Activated T-cell treated with anti-CD3 and anti-CD28 coated beads, Interleukin-2, amount 50 U/mL, for 24 hours (primary cell): ENCODE results near the gene MROH8.

Experiments used
- DNase-seq: peaks from one replicate; pipeline ENCODE4 v3.0.0-alpha.2; 2020
- H3K27ac Mint-ChIP-seq: 2 replicates; pipeline ENCODE4 v1.8.0; 2020; ENCODE audit warnings: mild to moderate bottlenecking, mixed read lengths
- H3K27me3 Mint-ChIP-seq: 2 replicates; pipeline ENCODE4 v1.8.0; 2020; ENCODE audit warnings: mixed read lengths
- H3K36me3 Mint-ChIP-seq: 2 replicates; pipeline ENCODE4 v1.8.0; 2020; ENCODE audit warnings: low read depth, mixed read lengths
- H3K4me1 Mint-ChIP-seq: 2 replicates; pipeline ENCODE4 v1.8.0; 2020; ENCODE audit warnings: low read depth, mixed read lengths
- H3K4me3 Mint-ChIP-seq: 2 replicates; pipeline ENCODE4 v1.8.0; 2020; ENCODE audit warnings: mild to moderate bottlenecking, moderate library complexity, mixed read lengths
- H3K9me3 Mint-ChIP-seq: 2 replicates; pipeline ENCODE4 v1.8.0; 2020; ENCODE audit warnings: mixed read lengths

The MROH8 gene

GRCh38 chr20:37178839-37179682, at the start of gene MROH8, which contains the start of gene RPN2:
Gene MROH8 (minus strand): TSS chr20:37179548.
Gene RPN2 (plus strand): TSS chr20:37179330. CDS start chr20:37179357, 27 bp downstream.
- no peaks in the 10 kb centered on the region for H3K9me3 Mint-ChIP-seq
- H3K27ac Mint-ChIP-seq: peak within 1 kb of the TSS; percentile 98
- no peaks in the 10 kb centered on the region for H3K27me3 Mint-ChIP-seq
- DNase-seq: peak; percentile 96
- peaks cover 53% of the 10 kb centered on the region for H3K36me3 Mint-ChIP-seq
- peak within 1 kb of the TSS; percentile 98 for H3K4me3 Mint-ChIP-seq
- peaks cover 41% of the 10 kb centered on the region for H3K4me1 Mint-ChIP-seq

GRCh38 chr20:37228656-37229055, 49.3 kb upstream of the MROH8 start:
- Mint-ChIP-seq H3K27me3 (no peaks in the 10 kb centered on the region), H3K27ac (no peak overlapping the region), H3K36me3 (peaks cover 100% of the 10 kb centered on the region), H3K9me3 (no peaks in the 10 kb centered on the region), H3K4me3 (no peak overlapping the region), H3K4me1 (no peaks in the 10 kb centered on the region)
- no peak for DNase-seq

- no peak for DNase-seq
These were observed 48.7 kb upstream of the MROH8 start for GRCh38 chr20:37228082-37228481.

DNA sequence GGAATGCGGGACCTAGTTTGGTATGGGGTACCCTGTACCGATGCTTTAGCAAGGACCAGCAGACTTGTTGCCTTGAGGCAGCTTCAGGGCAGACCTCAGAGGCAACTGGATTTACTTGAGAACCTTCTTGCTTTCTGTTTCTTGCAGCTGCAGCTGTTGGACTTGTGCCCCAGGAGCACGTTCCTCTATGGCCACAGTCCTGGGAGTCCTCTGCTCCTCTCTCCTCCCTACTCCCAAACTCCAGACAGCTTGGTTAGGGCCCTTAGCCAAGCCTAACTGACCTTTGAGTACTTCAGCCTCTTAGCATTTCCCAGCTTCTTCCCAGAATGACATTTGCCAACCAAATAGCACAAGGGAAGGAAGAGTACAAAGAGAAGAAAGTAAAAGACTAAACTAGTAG, 47.5 kb upstream of the MROH8 start:
- Mint-ChIP-seq H3K4me3 (no peak overlapping the region), H3K27ac (no peak overlapping the region), H3K4me1 (peaks cover 2% of the 10 kb centered on the region), H3K36me3 (peaks cover 100% of the 10 kb centered on the region), H3K27me3 (no peaks in the 10 kb centered on the region), H3K9me3 (no peaks in the 10 kb centered on the region)
- no peak for DNase-seq

More at GRCh38 chr20:37228082-37228481, 48.7 kb upstream of the MROH8 start:
- no peak overlapping the region for H3K27ac Mint-ChIP-seq
- H3K4me1 Mint-ChIP-seq: no peaks in the 10 kb centered on the region
- no peak overlapping the region for H3K4me3 Mint-ChIP-seq
- no peaks in the 10 kb centered on the region for H3K9me3 Mint-ChIP-seq
- peaks cover 100% of the 10 kb centered on the region for H3K36me3 Mint-ChIP-seq
- no peaks in the 10 kb centered on the region for H3K27me3 Mint-ChIP-seq

DNA sequence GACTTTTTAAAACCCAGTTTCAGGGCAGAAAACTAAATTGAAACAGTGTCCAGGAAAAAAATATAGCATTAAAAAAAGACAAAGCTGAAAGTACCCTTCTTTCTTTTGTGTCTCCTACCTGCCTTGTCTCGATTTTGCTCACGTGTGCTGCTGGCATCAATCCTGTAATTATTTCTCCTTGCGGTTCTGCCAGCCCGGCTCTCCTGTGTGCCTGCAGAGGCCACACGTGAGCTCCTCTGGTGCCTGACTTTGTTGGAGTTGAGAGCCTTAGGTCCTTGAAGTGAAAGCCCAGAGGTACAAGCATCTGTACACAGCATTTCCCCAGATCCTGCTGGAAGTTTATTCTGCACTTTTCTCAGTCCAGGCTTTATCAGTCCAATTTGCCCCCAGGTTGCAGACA, 45.8 kb upstream of the MROH8 start:
- H3K27ac Mint-ChIP-seq: no peak overlapping the region
- no peaks in the 10 kb centered on the region for H3K27me3 Mint-ChIP-seq
- H3K4me1 Mint-ChIP-seq: peaks cover 2% of the 10 kb centered on the region
- H3K36me3 Mint-ChIP-seq: peaks cover 98% of the 10 kb centered on the region
- H3K4me3 Mint-ChIP-seq: no peak overlapping the region
- no peak for DNase-seq
- no peaks in the 10 kb centered on the region for H3K9me3 Mint-ChIP-seq

DNA sequence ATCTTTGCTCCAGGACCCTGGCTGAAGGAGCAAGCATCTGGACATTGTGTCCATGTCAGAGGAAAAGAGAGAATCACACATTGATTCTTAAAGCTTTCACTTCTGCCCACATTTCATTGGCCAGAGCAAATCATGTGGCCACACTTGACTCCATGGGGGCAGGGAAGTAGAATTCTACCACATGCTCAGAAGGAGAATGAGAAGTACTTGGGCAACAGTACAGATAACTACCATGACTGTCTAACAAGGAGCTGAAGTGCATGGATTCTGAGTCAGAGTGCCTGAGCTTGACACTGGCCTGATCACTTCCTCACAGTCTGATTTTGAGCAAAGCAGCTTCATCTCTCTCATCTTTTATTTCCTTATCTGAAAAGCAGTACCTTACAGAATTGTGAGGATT, 43.7 kb upstream of the MROH8 start:
- Mint-ChIP-seq H3K36me3 (peaks cover 98% of the 10 kb centered on the region), H3K9me3 (no peaks in the 10 kb centered on the region), H3K27me3 (no peaks in the 10 kb centered on the region), H3K4me1 (peaks cover 3% of the 10 kb centered on the region), H3K4me3 (no peak overlapping the region), H3K27ac (peak overlapping the region; percentile 11)
- no peak for DNase-seq

DNA sequence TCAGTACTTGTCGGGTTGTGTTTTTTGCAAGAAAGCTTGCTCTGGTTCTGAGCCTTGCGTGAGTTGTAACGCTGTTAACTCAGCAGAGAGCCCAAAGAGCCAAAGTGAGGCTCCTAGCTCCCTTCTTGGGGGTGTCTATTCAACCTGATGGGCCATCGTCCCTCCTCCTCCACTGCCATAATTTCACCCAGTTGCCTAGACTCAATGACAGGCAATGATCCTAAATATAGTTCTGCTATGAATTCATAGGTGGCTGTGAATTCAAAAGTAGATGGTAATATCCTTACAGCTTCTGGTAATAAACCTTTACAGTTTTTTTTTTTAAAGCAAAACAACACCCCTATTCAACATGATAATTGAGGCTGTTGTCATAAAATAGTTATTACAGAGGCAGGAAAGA, 42.7 kb upstream of the MROH8 start:
- no peak overlapping the region for H3K4me3 Mint-ChIP-seq
- H3K36me3 Mint-ChIP-seq: peaks cover 97% of the 10 kb centered on the region
- no peaks in the 10 kb centered on the region for H3K9me3 Mint-ChIP-seq
- H3K27ac Mint-ChIP-seq: no peak overlapping the region
- H3K27me3 Mint-ChIP-seq: no peaks in the 10 kb centered on the region
- DNase-seq: no peak
- H3K4me1 Mint-ChIP-seq: peaks cover 3% of the 10 kb centered on the region

- peaks cover 95% of the 10 kb centered on the region for H3K36me3 Mint-ChIP-seq
- H3K4me3 Mint-ChIP-seq: no peak overlapping the region
- peaks cover 3% of the 10 kb centered on the region for H3K4me1 Mint-ChIP-seq
- no peak overlapping the region for H3K27ac Mint-ChIP-seq
- H3K9me3 Mint-ChIP-seq: no peaks in the 10 kb centered on the region
- H3K27me3 Mint-ChIP-seq: no peaks in the 10 kb centered on the region
- DNase-seq: no peak
These were observed 41.4 kb upstream of the MROH8 start for GRCh38 chr20:37220731-37221130.

DNA sequence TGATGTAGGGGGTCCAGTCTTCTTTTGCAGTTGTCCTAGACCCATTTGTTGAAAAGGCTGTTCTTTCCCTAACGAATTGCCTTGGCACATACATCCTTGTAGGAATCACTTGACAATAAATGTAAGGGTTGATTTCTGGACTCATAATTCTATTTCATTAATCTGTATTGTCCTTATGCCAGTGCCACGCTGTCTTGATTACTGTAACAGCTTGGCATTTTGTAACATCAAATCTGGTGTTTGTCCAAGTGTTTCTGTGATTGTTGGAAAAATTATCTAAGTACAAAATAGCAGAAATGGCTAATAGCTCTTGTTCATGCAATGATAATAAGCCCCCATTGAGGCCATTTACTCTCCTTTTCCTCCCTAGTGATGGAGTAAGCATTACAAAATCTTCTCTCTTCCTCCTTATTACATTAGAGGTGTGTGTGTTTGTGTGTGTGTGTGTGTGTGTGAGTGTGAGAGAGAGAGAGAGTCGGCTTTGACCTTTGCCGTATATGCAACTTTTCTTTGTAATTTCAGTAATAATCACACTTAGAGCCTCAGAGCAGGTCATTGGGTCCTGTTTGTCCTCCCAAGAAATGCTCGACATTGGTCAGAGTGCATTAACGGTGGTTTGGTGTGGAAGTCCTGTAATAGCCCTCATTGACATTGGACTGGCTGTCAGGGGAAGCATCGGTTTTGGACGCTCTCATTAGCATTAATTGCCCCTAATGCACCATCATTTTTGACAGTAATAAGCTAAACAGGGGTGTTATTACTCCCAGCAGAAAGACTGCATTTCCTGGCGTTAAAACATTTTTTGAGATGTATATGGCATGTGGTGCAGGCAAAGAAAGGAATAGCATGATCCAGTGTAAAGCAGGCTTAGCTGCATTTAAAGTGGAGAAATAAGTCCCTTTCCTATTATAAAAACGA, 40.7 kb upstream of the MROH8 start:
- Mint-ChIP-seq H3K27ac (no peak overlapping the region), H3K36me3 (peaks cover 95% of the 10 kb centered on the region), H3K9me3 (no peaks in the 10 kb centered on the region), H3K4me1 (peaks cover 5% of the 10 kb centered on the region), H3K27me3 (no peaks in the 10 kb centered on the region), H3K4me3 (no peak overlapping the region)
- no peak for DNase-seq

GRCh38 chr20:37218976-37219375, 39.6 kb upstream of the MROH8 start:
- peaks cover 94% of the 10 kb centered on the region for H3K36me3 Mint-ChIP-seq
- H3K4me1 Mint-ChIP-seq: peaks cover 7% of the 10 kb centered on the region
- no peaks in the 10 kb centered on the region for H3K9me3 Mint-ChIP-seq
- H3K27me3 Mint-ChIP-seq: no peaks in the 10 kb centered on the region
- DNase-seq: no peak
- no peak overlapping the region for H3K4me3 Mint-ChIP-seq
- H3K27ac Mint-ChIP-seq: no peak overlapping the region

DNA sequence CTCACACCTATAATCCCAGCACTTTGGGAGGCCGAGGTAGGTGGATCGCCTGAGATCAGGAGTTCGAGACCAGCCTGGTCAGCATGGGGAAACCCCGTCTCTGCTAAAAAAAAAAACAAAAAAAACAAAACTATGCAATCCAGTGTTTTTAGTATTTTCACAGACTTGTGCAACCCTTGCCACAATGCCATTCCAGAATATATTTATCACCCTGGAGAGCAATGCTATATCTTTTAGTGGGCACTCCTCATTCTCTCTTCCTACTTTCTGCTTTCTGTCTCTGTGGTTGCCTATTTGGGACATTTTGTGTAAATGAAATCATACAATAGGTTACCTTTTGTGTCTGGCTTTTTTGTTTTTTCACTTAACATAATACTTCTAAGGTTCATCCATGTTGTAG, 39.1 kb upstream of the MROH8 start:
- no peak for DNase-seq
- Mint-ChIP-seq H3K36me3 (peaks cover 94% of the 10 kb centered on the region), H3K27me3 (no peaks in the 10 kb centered on the region), H3K9me3 (no peaks in the 10 kb centered on the region), H3K4me3 (no peak overlapping the region), H3K4me1 (peaks cover 7% of the 10 kb centered on the region), H3K27ac (no peak overlapping the region)

DNA sequence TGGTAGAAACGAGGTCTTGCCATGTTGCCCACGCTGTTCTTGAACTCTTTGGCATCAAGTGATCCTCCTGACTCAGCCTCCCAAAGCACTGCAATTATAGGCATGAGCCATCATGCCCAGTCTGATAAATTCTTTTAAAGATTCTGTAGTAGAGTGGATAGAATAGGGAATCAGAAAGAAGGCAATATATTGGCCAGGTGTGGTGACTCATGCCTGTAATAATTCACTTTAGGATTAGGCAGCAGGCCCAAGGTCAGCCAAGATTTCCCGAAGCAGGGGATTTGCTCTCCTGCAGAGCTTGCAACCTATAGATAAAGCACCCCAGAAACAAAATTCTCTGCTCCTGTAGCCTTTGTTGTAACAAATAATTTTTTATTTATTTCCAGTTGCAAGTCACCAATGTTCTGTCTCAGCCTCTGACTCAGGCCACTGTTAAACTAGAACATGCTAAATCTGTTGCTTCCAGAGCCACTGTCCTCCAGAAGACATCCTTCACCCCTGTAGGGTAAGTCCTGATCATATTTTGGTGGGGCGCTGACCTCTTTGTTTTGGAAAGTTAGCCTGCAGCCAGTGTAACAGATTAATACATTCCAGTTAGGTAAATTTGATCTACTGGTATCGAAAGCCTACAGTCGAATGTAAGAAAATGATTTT, 30.4 kb upstream of the MROH8 start:
- peaks cover 2% of the 10 kb centered on the region for H3K4me1 Mint-ChIP-seq
- H3K9me3 Mint-ChIP-seq: no peaks in the 10 kb centered on the region
- H3K36me3 Mint-ChIP-seq: peaks cover 87% of the 10 kb centered on the region
- H3K27ac Mint-ChIP-seq: no peak overlapping the region
- no peak overlapping the region for H3K4me3 Mint-ChIP-seq
- DNase-seq: no peak
- H3K27me3 Mint-ChIP-seq: no peaks in the 10 kb centered on the region

DNA sequence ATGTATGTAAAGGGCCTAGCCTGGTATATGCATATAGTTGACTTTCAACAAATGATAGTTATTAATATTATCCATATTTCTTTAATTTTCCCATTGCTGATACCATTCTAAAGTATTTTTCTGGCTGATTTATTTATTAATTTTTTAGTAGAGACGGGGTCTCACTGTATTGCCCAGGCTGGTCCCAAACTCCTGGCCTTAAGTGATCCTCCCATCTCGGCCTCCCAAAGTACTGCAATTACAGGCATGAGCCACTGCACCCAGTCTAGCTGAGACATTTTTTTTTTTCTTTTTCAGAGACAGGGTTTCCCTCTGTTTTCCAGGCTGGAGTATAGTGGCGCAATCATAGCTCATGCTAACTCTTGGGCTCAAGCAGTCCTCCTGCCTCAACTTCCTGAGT, 29.8 kb upstream of the MROH8 start:
- Mint-ChIP-seq H3K4me1 (no peaks in the 10 kb centered on the region), H3K27ac (no peak overlapping the region), H3K4me3 (no peak overlapping the region), H3K27me3 (no peaks in the 10 kb centered on the region), H3K9me3 (no peaks in the 10 kb centered on the region), H3K36me3 (peaks cover 87% of the 10 kb centered on the region)
- no peak for DNase-seq

- Mint-ChIP-seq H3K4me1 (peaks cover 1% of the 10 kb centered on the region), H3K4me3 (no peak overlapping the region), H3K27ac (no peak overlapping the region), H3K9me3 (no peaks in the 10 kb centered on the region), H3K27me3 (no peaks in the 10 kb centered on the region), H3K36me3 (peaks cover 86% of the 10 kb centered on the region)
- DNase-seq: no peak
These were observed 27.8 kb upstream of the MROH8 start for GRCh38 chr20:37207171-37207570.
